ENCODE data around the gene NDUFB5. TPM values are rescaled to one million over a fixed set of nuclear protein-coding genes. Genes with fewer than 3 reads are reported as not detected.

Gene NDUFB5
- total RNA-seq, result 100 to 1,000 TPM in 1 of 7 donors, 10 to 100 TPM in 6; 66.6 to 102 (median 71.8) TPM
- polyA plus RNA-seq, result 100 to 1,000 TPM in 1 of 2 donors, 10 to 100 TPM in 1; 66.7 to 185 TPM
- long read RNA-seq, donor 1, full-length matches to known transcripts, result 40 of 44 reads
- long read RNA-seq, donor 1, partial matches to known transcripts, result 0 of 44 reads
- long read RNA-seq, donor 1, other reads (novel, unspliced or antisense), result 4 of 44 reads
- long read RNA-seq, donor 2, full-length matches to known transcripts, result 79 of 94 reads
- long read RNA-seq, donor 2, partial matches to known transcripts, result 15 of 94 reads
- long read RNA-seq, donor 2, other reads (novel, unspliced or antisense), result 0 of 94 reads
- long read RNA-seq, donor 3, full-length matches to known transcripts, result 31 of 33 reads
- long read RNA-seq, donor 3, partial matches to known transcripts, result 0 of 33 reads
- long read RNA-seq, donor 3, other reads (novel, unspliced or antisense), result 2 of 33 reads

GRCh38 chr3:179604321-179605078, at the start of gene NDUFB5, which contains the start of gene MRPL47:
NDUFB5 (plus strand) TSS chr3:179604794; CDS start chr3:179604816, 22 bp downstream.
MRPL47 (minus strand) TSS chr3:179604638; CDS start chr3:179604624, 14 bp downstream.
- WGBS, 3 donors, result 0 to 1% (median 1%) methylated on average over 45 of the region's 45 CpGs
- Histone ChIP-seq H3K9me3 (no peaks in the 10 kb centered on the region), H3K27ac (peak within 1 kb of the TSS; percentile 64 to 71), H3K4me3 (peak within 1 kb of the TSS; percentile 70), H3K27me3 (no peaks in the 10 kb centered on the region), H3K4me1 (ENCODE audit: insufficient read depth) (no peaks in the 10 kb centered on the region), H3K36me3 (no peaks in the 10 kb centered on the region)
- TF ChIP-seq POLR2A (IDR thresholded peaks at IDR 0.05) (peak; percentile 75), CTCF (IDR thresholded peaks at IDR 0.05) (no peak), EP300 (IDR thresholded peaks at IDR 0.05) (no peak)
- DNase-seq, result peak; percentile 92 to 95 (median 93)
- intact Hi-C loops (cut with DNase I), result loop anchor here in 1 of 4 donors (5.0 kb wide), 1 partner anchor 53 kb away; no protein-coding TSS in a partner anchor

DNA sequence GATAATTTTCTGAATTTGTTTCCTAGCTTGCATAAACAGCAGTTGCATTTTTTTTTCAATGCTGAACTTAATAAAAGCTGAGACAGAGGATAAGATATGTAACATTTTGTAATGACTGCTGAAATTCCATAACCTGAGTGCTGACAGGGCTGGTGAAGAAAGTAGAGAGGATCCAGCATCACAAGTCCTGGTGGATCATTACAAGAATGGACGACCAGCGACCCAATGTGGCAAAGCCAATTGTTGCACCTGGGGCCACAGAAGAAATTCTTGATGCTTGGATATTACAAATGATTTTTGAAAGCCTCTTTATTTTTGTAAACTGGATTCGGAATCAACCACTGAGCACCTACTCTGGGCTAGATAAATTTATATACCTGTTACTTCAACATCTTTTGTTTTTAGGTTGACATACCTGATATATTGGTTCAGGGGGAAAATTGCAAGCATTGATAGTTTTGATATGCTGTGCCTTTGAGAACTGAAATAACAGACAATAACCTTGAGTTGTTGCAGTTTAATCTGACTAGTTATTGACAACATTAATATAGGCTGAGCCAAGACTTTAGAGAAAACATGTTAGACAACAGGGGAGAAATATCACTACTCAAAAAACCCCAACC, 45.7 kb upstream of the NDUFB5 start:
- no peak for TF ChIP-seq POLR2A (IDR thresholded peaks at IDR 0.05)
- TF ChIP-seq EP300 (IDR thresholded peaks at IDR 0.05), result no peak
- TF ChIP-seq CTCF (IDR thresholded peaks at IDR 0.05), result peak; percentile 10 to 54 (median 42)
- H3K27me3 ChIP-seq, result no peaks in the 10 kb centered on the region
- no peaks in the 10 kb centered on the region for H3K36me3 ChIP-seq
- no peak overlapping the region for H3K27ac ChIP-seq
- H3K4me3 ChIP-seq, result no peak overlapping the region
- intact Hi-C loops (cut with DNase I), result no loop called here
- H3K4me1 ChIP-seq (ENCODE audit: insufficient read depth), result peaks cover 1% of the 10 kb centered on the region
- H3K9me3 ChIP-seq, result no peaks in the 10 kb centered on the region
- WGBS, 3 donors, result 0 to 1% (median 1%) methylated on average over 3 of the region's 3 CpGs
- peak in 4 of 5 donors; percentile 48 to 62 (median 49) for DNase-seq

DNA sequence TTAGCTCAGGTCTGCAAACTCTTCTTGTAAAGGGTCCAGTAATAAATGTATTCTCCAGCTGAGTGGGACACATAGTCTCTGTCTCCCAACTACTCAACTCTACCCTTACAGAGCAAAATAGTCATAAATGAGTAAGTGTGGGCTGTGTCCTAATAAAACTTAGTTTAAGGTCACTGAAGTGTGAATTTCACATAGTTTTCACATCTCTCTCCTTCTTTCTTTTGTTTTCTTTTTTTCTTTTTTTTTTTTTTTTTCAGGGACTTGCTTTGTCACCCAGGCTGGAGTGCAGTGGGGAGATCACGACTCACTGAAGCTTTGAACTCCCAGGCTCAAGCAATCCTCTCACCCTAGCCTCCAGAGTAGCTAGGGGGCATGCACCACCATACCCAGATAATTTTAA, 43.8 kb upstream of the NDUFB5 start:
- Histone ChIP-seq H3K9me3 (no peaks in the 10 kb centered on the region), H3K27ac (no peak overlapping the region), H3K27me3 (no peaks in the 10 kb centered on the region), H3K4me1 (ENCODE audit: insufficient read depth) (peaks cover 3% of the 10 kb centered on the region), H3K36me3 (no peaks in the 10 kb centered on the region), H3K4me3 (no peak overlapping the region)
- DNase-seq, result no peak
- intact Hi-C loops (cut with DNase I), result no loop called here
- TF ChIP-seq EP300 (IDR thresholded peaks at IDR 0.05) (no peak), CTCF (IDR thresholded peaks at IDR 0.05) (no peak), POLR2A (IDR thresholded peaks at IDR 0.05) (no peak)
- WGBS, 3 donors, result 82 to 89% (median 82%) methylated on average over 1 of the region's 1 CpG

Measured in ovary (tissue), 10 donors.